Loucy (cell line): ENCODE results near the gene FGR.

Experiments
- H2AFZ ChIP-seq: fragments of 200-600 bp; sonication (generic); 2 replicates; pipeline ENCODE4 v1.6.0; 2016; ENCODE audit warnings: antibody characterized with exemption, mild to moderate bottlenecking, low read length, moderate library complexity
- H3F3A ChIP-seq: fragments of 200-600 bp; 2 replicates; pipeline ENCODE4 v1.6.0; 2016; ENCODE audit warnings: antibody characterized with exemption, low read depth, mild to moderate bottlenecking
- H3K27me3 ChIP-seq: fragments of 200-600 bp; sonication (generic); 2 replicates; pipeline ENCODE4 v1.6.1; 2014; ENCODE audit warnings: low read length, mild to moderate bottlenecking; ENCODE audit not compliant: insufficient read depth, poor library complexity, severe bottlenecking
- H3K36me3 ChIP-seq: fragments of 200-600 bp; sonication (generic); 2 replicates; pipeline ENCODE4 v1.6.1; 2016; ENCODE audit warnings: low read length; ENCODE audit not compliant: insufficient read depth
- H3K4me1 ChIP-seq: fragments of 200-600 bp; sonication (generic); 2 replicates; pipeline ENCODE4 v1.5.1; 2014; ENCODE audit warnings: low read length, mild to moderate bottlenecking; ENCODE audit not compliant: insufficient read depth, poor library complexity, severe bottlenecking
- H3K4me2 ChIP-seq: fragments of 200-600 bp; sonication (generic); 2 replicates; pipeline ENCODE4 v1.6.0; 2014; ENCODE audit warnings: antibody characterized with exemption, low read length, low read depth, mild to moderate bottlenecking; ENCODE audit not compliant: poor library complexity, severe bottlenecking
- H3K4me3 ChIP-seq: fragments of 200-600 bp; sonication (generic); 2 replicates; pipeline ENCODE4 v1.5.1; 2014; ENCODE audit warnings: low read length, mild to moderate bottlenecking, mixed read lengths; ENCODE audit not compliant: poor library complexity, severe bottlenecking
- H3K79me2 ChIP-seq: fragments of 200-600 bp; sonication (generic); 2 replicates; pipeline ENCODE4 v1.6.1; 2014; ENCODE audit warnings: low read length; ENCODE audit not compliant: insufficient read depth
- H3K9ac ChIP-seq: fragments of 200-600 bp; sonication (generic); 2 replicates; pipeline ENCODE4 v1.6.0; 2014; ENCODE audit warnings: mild to moderate bottlenecking, low read depth, low read length, moderate library complexity; ENCODE audit not compliant: poor library complexity, severe bottlenecking
- H3K9me2 ChIP-seq: fragments of 200-600 bp; sonication (generic); replicated peaks from 2 replicates; pipeline ENCODE4 v1.6.1; 2016; ENCODE audit warnings: low read depth, low read length, mixed read lengths
- H3K9me3 ChIP-seq: fragments of 200-600 bp; sonication (generic); 2 replicates; pipeline ENCODE4 v1.6.1; 2014; ENCODE audit warnings: mild to moderate bottlenecking, antibody characterized with exemption, low read length, low read depth; ENCODE audit not compliant: insufficient read depth
- H4K20me1 ChIP-seq: fragments of 200-600 bp; sonication (generic); 2 replicates; pipeline ENCODE4 v1.6.0; 2014; ENCODE audit warnings: antibody characterized with exemption, low read length, mild to moderate bottlenecking; ENCODE audit not compliant: insufficient read depth, poor library complexity, severe bottlenecking
- CTCF ChIP-seq: fragments of 200-600 bp; sonication (generic); conservative IDR thresholded peaks from 2 replicates; pipeline ENCODE4 v1.5.1; 2014; ENCODE audit warnings: mild to moderate bottlenecking, antibody characterized with exemption, low read length
- EZH2phosphoT487 ChIP-seq: fragments of 200-600 bp; IDR thresholded peaks from 2 replicates; pipeline ENCODE4 v1.6.1; 2018; ENCODE audit warnings: antibody characterized with exemption, mild to moderate bottlenecking, moderate library complexity, borderline replicate concordance

FGR gene

GRCh38 chr1:27564710-27565649, 70.0 kb downstream of the FGR start:
- H3F3A ChIP-seq, result no peaks in the 10 kb centered on the region
- peaks cover 63% of the 10 kb centered on the region for H4K20me1 ChIP-seq
- H3K79me2 ChIP-seq, result peaks cover 99% of the 10 kb centered on the region
- no peak overlapping the region for H3K4me3 ChIP-seq
- no peak overlapping the region for H3K9ac ChIP-seq
- H3K4me2 ChIP-seq, result no peak overlapping the region
- TF ChIP-seq CTCF (no peak), EZH2phosphoT487 (no peak)
- no peaks in the 10 kb centered on the region for H3K27me3 ChIP-seq
- no peaks in the 10 kb centered on the region for H3K9me2 ChIP-seq
- H3K36me3 ChIP-seq, result peaks cover 10% of the 10 kb centered on the region; the same call in 1 of the 2 replicates
- no peaks in the 10 kb centered on the region for H3K9me3 ChIP-seq
- no peak overlapping the region for H2AFZ ChIP-seq
- H3K4me1 ChIP-seq, result peaks cover 36% of the 10 kb centered on the region

- TF ChIP-seq CTCF, result no peak
- TF ChIP-seq EZH2phosphoT487, result no peak
- Histone ChIP-seq H3F3A (no peaks in the 10 kb centered on the region; the same call in 1 of the 2 replicates), H3K4me3 (no peak overlapping the region), H3K9me2 (no peaks in the 10 kb centered on the region), H3K4me1 (peaks cover 39% of the 10 kb centered on the region), H3K4me2 (no peak overlapping the region), H3K9ac (peak overlapping the region; percentile 48), H3K9me3 (no peaks in the 10 kb centered on the region), H2AFZ (no peak overlapping the region), H3K27me3 (no peaks in the 10 kb centered on the region), H3K36me3 (peaks cover 10% of the 10 kb centered on the region; the same call in 1 of the 2 replicates), H4K20me1 (peaks cover 60% of the 10 kb centered on the region), H3K79me2 (peaks cover 98% of the 10 kb centered on the region)
These were observed 71.2 kb downstream of the FGR start for GRCh38 chr1:27563591-27564471.

DNA sequence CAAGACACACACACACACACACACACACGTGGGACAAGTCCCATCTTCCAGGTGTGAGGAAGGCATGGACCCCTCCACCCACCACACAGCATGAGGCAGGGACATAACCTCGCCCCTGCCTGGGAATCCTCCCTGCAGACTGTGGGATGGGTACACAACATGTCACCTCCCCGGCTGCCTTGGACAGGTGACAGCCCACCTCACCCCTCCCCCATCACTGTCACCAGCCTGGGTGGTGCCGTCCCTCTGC, 71.7 kb downstream of the FGR start:
- H3K4me1 ChIP-seq, result peaks cover 39% of the 10 kb centered on the region
- H3K9me2 ChIP-seq, result no peaks in the 10 kb centered on the region
- H4K20me1 ChIP-seq, result peaks cover 59% of the 10 kb centered on the region
- TF ChIP-seq CTCF, result no peak
- no peak for TF ChIP-seq EZH2phosphoT487
- peaks cover 99% of the 10 kb centered on the region for H3K79me2 ChIP-seq
- H2AFZ ChIP-seq, result no peak overlapping the region
- H3F3A ChIP-seq, result no peaks in the 10 kb centered on the region; the same call in 1 of the 2 replicates
- no peak overlapping the region for H3K4me3 ChIP-seq
- H3K4me2 ChIP-seq, result no peak overlapping the region
- H3K36me3 ChIP-seq, result peaks cover 14% of the 10 kb centered on the region; the same call in 1 of the 2 replicates
- no peaks in the 10 kb centered on the region for H3K9me3 ChIP-seq
- H3K9ac ChIP-seq, result no peak overlapping the region
- H3K27me3 ChIP-seq, result no peaks in the 10 kb centered on the region
